GM12892 (cell line): ENCODE results near the gene GMEB2.

ENCODE experiments used
- POLR2A ChIP-seq: IDR thresholded peaks from 2 replicates; pipeline ENCODE4 v1.6.1; 2011; ENCODE audit warnings: low read depth, low read length, control low read depth
- TAF1 ChIP-seq: IDR thresholded peaks from 2 replicates; pipeline ENCODE4 v1.6.1; 2011; ENCODE audit warnings: low read depth, mild to moderate bottlenecking, control low read depth, low read length, borderline replicate concordance

GRCh38 chr20:63627751-63628245 lies 897 bp upstream of the GMEB2 start:
- TF ChIP-seq TAF1 = no peak
- TF ChIP-seq POLR2A = no peak
